Sigmoid colon (tissue), 4 donors: Measurements from ENCODE around the gene PERP.

Experiments used
- CTCF ChIP-seq, 4 experiments: fragments of 450-650 bp in 3 of 4; fragments of 200-600 bp in 1 of 4; IDR thresholded peaks; one replicate each; pipeline ENCODE4 v1.5.1; 2016 to 2019; ENCODE audit warnings: antibody characterized with exemption in 4 of 4, mild to moderate bottlenecking in 3 of 4, moderate library complexity in 2 of 4
- POLR2AphosphoS5 ChIP-seq, 4 donors: sonication (generic); formaldehyde crosslinking; IDR thresholded peaks; one replicate each; pipeline ENCODE4 v1.6.1; 2017; ENCODE audit warnings: antibody characterized with exemption in 4 of 4

GRCh38 chr6:138094260-138094659 lies 13.0 kb downstream of the PERP start:
- TF ChIP-seq CTCF (IDR thresholded peaks at IDR 0.05) (no peak), POLR2AphosphoS5 (IDR thresholded peaks at IDR 0.05) (no peak)
